H1 (cell line): Measurements from ENCODE around the gene HADHB. TPM values are rescaled to one million over a fixed set of nuclear protein-coding genes. Genes with fewer than 3 reads are reported as not detected.

ENCODE experiments used
- CTCF ChIA-PET: fragments of 300-600 bp; sonication (Branson Sonifier 250); formaldehyde crosslinking; loops from one replicate; lab custom pipeline; 2021; ENCODE audit not compliant: partially characterized antibody; lab: Charles Lee
- POLR2A ChIA-PET: fragments of 300-600 bp; sonication (Branson Sonifier 250); formaldehyde crosslinking; loops from one replicate; lab custom pipeline; 2021; ENCODE audit warnings: inconsistent platforms; ENCODE audit not compliant: partially characterized antibody; lab: Charles Lee
- DNase-seq, 2 experiments: peaks; one replicate each; pipeline versions ENCODE4 v3.0.0 to v3.0.0-alpha.2; 2010 to 2022; ENCODE audit warnings: low spot score in 2 of 2, low read depth in 1 of 2, mixed read lengths in 1 of 2
- FAIRE-seq: peaks from 2 replicates; lab custom pipeline; 2011; peaks lifted over from hg19 to GRCh38; lab: Jason Lieb, UNC
- H2AFZ ChIP-seq: 2 replicates; pipeline ENCODE4 v1.8.1; 2012; ENCODE audit warnings: low read length, inconsistent platforms
- H2AK5ac ChIP-seq: 2 replicates; pipeline ENCODE4 v1.6.1; 2013; ENCODE audit warnings: low read depth, low read length
- H2BK120ac ChIP-seq: replicated peaks from 2 replicates; pipeline ENCODE3; 2013; ENCODE audit warnings: low read depth, low read length, inconsistent platforms
- H2BK12ac ChIP-seq: 2 replicates; pipeline ENCODE4 v1.6.1; 2013; ENCODE audit warnings: low read depth, low read length
- H2BK15ac ChIP-seq: 2 replicates; pipeline ENCODE4 v1.6.1; 2013; ENCODE audit warnings: low read length
- H2BK20ac ChIP-seq: 2 replicates; pipeline ENCODE4 v1.6.1; 2013; ENCODE audit warnings: low read length
- H2BK5ac ChIP-seq: 2 replicates; pipeline ENCODE4 v1.6.1; 2013; ENCODE audit warnings: low read depth, low read length
- H3K14ac ChIP-seq: 2 replicates; pipeline ENCODE4 v1.6.1; 2013; ENCODE audit warnings: inconsistent platforms; ENCODE audit not compliant: insufficient read length
- H3K18ac ChIP-seq: 2 replicates; pipeline ENCODE4 v1.6.1; 2013; ENCODE audit warnings: low read length; ENCODE audit errors: extremely low read depth
- H3K23ac ChIP-seq: 2 replicates; pipeline ENCODE4 v1.6.1; 2013; ENCODE audit warnings: inconsistent platforms; ENCODE audit not compliant: insufficient read length
- H3K23me2 ChIP-seq: 2 replicates; pipeline ENCODE4 v1.6.1; 2013; ENCODE audit warnings: low read depth, low read length
- H3K27ac ChIP-seq: 2 replicates; pipeline ENCODE4 v1.6.1; 2011; ENCODE audit warnings: low read depth, low read length, inconsistent platforms
- H3K27me3 ChIP-seq, 4 experiments: replicated peaks in 1 of 4; 1 replicate in 1 of 4; 2 replicates in 3 of 4; pipeline versions ENCODE4 v1.6.1 to v1.8.1; 2011 to 2013; ENCODE audit warnings: low read length in 3 of 4, mild to moderate bottlenecking in 3 of 4, inconsistent platforms in 2 of 4, mixed read lengths in 2 of 4, moderate library complexity in 1 of 4; ENCODE audit not compliant: control insufficient read depth in 3 of 4, insufficient read depth in 3 of 4; ENCODE audit errors: extremely low read depth in 1 of 4
- H3K36me3 ChIP-seq, 4 experiments: 2 replicates each; pipeline versions ENCODE4 v1.6.1 to v1.8.1; 2011 to 2013; ENCODE audit warnings: mild to moderate bottlenecking in 4 of 4, low read length in 3 of 4, moderate library complexity in 2 of 4, control low read depth in 1 of 4, inconsistent platforms in 1 of 4; ENCODE audit not compliant: insufficient read depth in 4 of 4, control insufficient read depth in 2 of 4
- H3K4ac ChIP-seq: replicated peaks from 2 replicates; pipeline ENCODE3; 2013; ENCODE audit warnings: low read length, low read depth, mixed read lengths, inconsistent platforms; ENCODE audit not compliant: insufficient read length
- H3K4me1 ChIP-seq, 4 experiments: replicated peaks in 1 of 4; 1 replicate in 1 of 4; 2 replicates in 3 of 4; pipeline versions ENCODE4 v1.6.1 to v1.8.1; 2011 to 2013; ENCODE audit warnings: low read length in 3 of 4, inconsistent platforms in 2 of 4, mixed read lengths in 1 of 4; ENCODE audit not compliant: insufficient read depth in 4 of 4, control insufficient read depth in 3 of 4
- H3K4me2 ChIP-seq, 2 experiments: 2 replicates each; pipeline versions ENCODE4 v1.6.1 to v1.8.1; 2011 to 2013; ENCODE audit warnings: low read depth in 2 of 2, low read length in 2 of 2, control low read depth in 1 of 2, inconsistent platforms in 1 of 2, mild to moderate bottlenecking in 1 of 2; ENCODE audit not compliant: insufficient read depth in 1 of 2
- H3K4me3 ChIP-seq, 4 experiments: fragments of 200-600, 300-600 bp in 1 of 4; sonication (generic), shearing (Covaris generic), sonication (Bioruptor Twin) in 1 of 4; 2 replicates each; pipeline versions ENCODE4 v1.5.1 to v1.8.1; 2011 to 2016; ENCODE audit warnings: low read length in 4 of 4, low read depth in 3 of 4, control low read depth in 2 of 4, inconsistent platforms in 2 of 4, mild to moderate bottlenecking in 2 of 4, mixed read lengths in 1 of 4, moderate library complexity in 1 of 4; ENCODE audit not compliant: insufficient read depth in 2 of 4; ENCODE audit errors: extremely low read depth in 1 of 4
- H3K56ac ChIP-seq: replicated peaks from 2 replicates; pipeline ENCODE3; 2013; ENCODE audit warnings: low read depth, mild to moderate bottlenecking, mixed read lengths, low read length, inconsistent platforms; ENCODE audit not compliant: insufficient read length
- H3K79me1 ChIP-seq: 2 replicates; pipeline ENCODE4 v1.6.1; 2013; ENCODE audit warnings: low read depth, low read length, control low read depth
- H3K79me2 ChIP-seq, 2 experiments: 2 replicates each; pipeline versions ENCODE4 v1.6.1 to v1.8.1; 2012 to 2013; ENCODE audit warnings: low read length in 2 of 2, mild to moderate bottlenecking in 2 of 2, inconsistent platforms in 1 of 2; ENCODE audit not compliant: insufficient read depth in 2 of 2, control insufficient read depth in 1 of 2
- H3K9ac ChIP-seq, 4 experiments: replicated peaks in 1 of 4; 1 replicate in 1 of 4; 2 replicates in 3 of 4; pipeline versions ENCODE4 v1.6.1 to v1.8.1; 2011 to 2013; ENCODE audit warnings: low read depth in 3 of 4, low read length in 3 of 4, control low read depth in 2 of 4, mild to moderate bottlenecking in 2 of 4, moderate library complexity in 2 of 4, inconsistent platforms in 1 of 4; ENCODE audit errors: extremely low read depth in 1 of 4
- H3K9me3 ChIP-seq, 2 experiments: 2 replicates each; pipeline versions ENCODE4 v1.6.1 to v1.8.1; 2012 to 2013; ENCODE audit warnings: mild to moderate bottlenecking in 2 of 2, moderate library complexity in 2 of 2, control low read depth in 1 of 2, inconsistent platforms in 1 of 2, low read depth in 1 of 2, low read length in 1 of 2, mixed read lengths in 1 of 2; ENCODE audit not compliant: insufficient read depth in 2 of 2
- H4K20me1 ChIP-seq, 2 experiments: replicated peaks in 1 of 2; 2 replicates each; pipeline versions ENCODE3 to v1.8.1; 2011 to 2013; ENCODE audit warnings: inconsistent platforms in 2 of 2, low read length in 2 of 2, mild to moderate bottlenecking in 1 of 2; ENCODE audit not compliant: insufficient read depth in 2 of 2, control insufficient read depth in 1 of 2
- H4K5ac ChIP-seq: 2 replicates; pipeline ENCODE4 v1.6.1; 2013; ENCODE audit warnings: low read length, low read depth, mixed read lengths, inconsistent platforms; ENCODE audit not compliant: insufficient read length
- H4K8ac ChIP-seq: 2 replicates; pipeline ENCODE4 v1.8.0; 2013; ENCODE audit warnings: mild to moderate bottlenecking, moderate library complexity, low read length, inconsistent platforms; ENCODE audit not compliant: insufficient read depth; ENCODE audit errors: extremely low read depth
- H4K91ac ChIP-seq: replicated peaks from 2 replicates; pipeline ENCODE3; 2013; ENCODE audit warnings: low read length, mixed read lengths, inconsistent platforms; ENCODE audit not compliant: insufficient read length
- ASH2L ChIP-seq: fragments of 200-600, 300-600 bp; sonication (generic); IDR thresholded peaks from one replicate; pipeline ENCODE4 v1.7.1; 2017; ENCODE audit warnings: low read length
- CEBPB ChIP-seq: IDR thresholded peaks from 2 replicates; pipeline ENCODE4 v1.6.1; 2012; ENCODE audit warnings: low read depth, low read length
- CHD1 ChIP-seq: IDR thresholded peaks from 2 replicates; pipeline ENCODE4 v1.6.1; 2012; ENCODE audit warnings: low read depth, low read length, improper control_type of control experiment
- CTBP2 ChIP-seq: IDR thresholded peaks from 2 replicates; pipeline ENCODE4 v1.7.0; 2011; ENCODE audit warnings: borderline replicate concordance, mild to moderate bottlenecking, moderate library complexity, mixed read lengths, low read length; ENCODE audit not compliant: insufficient read depth, insufficient read length
- EGR1 ChIP-seq: IDR thresholded peaks from 2 replicates; pipeline ENCODE4 v1.6.1; 2011; ENCODE audit warnings: low read depth, low read length, borderline replicate concordance
- PHF8 ChIP-seq: fragments of 200-600 bp; sonication (generic); conservative IDR thresholded peaks from 2 replicates; pipeline ENCODE4 v1.7.1; 2012; ENCODE audit warnings: low read depth, mild to moderate bottlenecking, inconsistent platforms, low read length, moderate library complexity
- POLR2AphosphoS5 ChIP-seq: IDR thresholded peaks from 2 replicates; pipeline ENCODE4 v1.6.1; 2011; ENCODE audit warnings: low read depth, low read length
- SP1 ChIP-seq: IDR thresholded peaks from 2 replicates; pipeline ENCODE4 v1.6.1; 2011; ENCODE audit warnings: low read depth, low read length
- TAF7 ChIP-seq: optimal IDR thresholded peaks from 2 replicates; pipeline ENCODE3; 2011; ENCODE audit warnings: low read depth, mild to moderate bottlenecking, inconsistent platforms, low read length, moderate library complexity, borderline replicate concordance
- WGBS, 2 experiments: shearing (Covaris generic) in 1 of 2; methylation state at CpG; one replicate each; pipeline versions ENCODE4 v1.1.6 to v1.1.7; 2013 to 2015; ENCODE audit warnings: low lambda C conversion rate in 2 of 2, mixed read lengths in 2 of 2, inconsistent platforms in 1 of 2, low coverage in 1 of 2, missing lambda C conversion rate in 1 of 2; ENCODE audit not compliant: insufficient replicate concordance in 2 of 2, insufficient coverage in 1 of 2, insufficient read length in 1 of 2; ENCODE audit errors: extremely low coverage in 1 of 2, missing lambda C conversion rate in 1 of 2; 5-methylcytosine and 5-hydroxymethylcytosine counted together
- polyA plus RNA-seq, 7 experiments: library from polyadenylated mRNA; depleted of rRNA in 3 of 7; stranded (reverse) in 5 of 7; unstranded in 2 of 7; fragments of >200 nt in 5 of 7; fragments of 200-250 nt in 2 of 7; gene quantifications; 1 replicate in 5 of 7; 2 replicates in 1 of 7; 4 replicates in 1 of 7; pipeline versions ENCODE4 v1.2.1 to v1.2.3, GENCODE V29; 2011 to 2013; ENCODE audit warnings: missing spikeins in 2 of 7, mixed read lengths in 2 of 7
- total RNA-seq: library from RNA; stranded (reverse); fragmentation: NEBNext Ultra II Directional; extraction: Animal tissue kit (Norgen Biotek cat#: 25700); gene quantifications from 2 replicates; pipeline ENCODE4 v1.2.1, GENCODE V29; 2021
- TF ChIP-seq, protein P1 (sequence below): IDR thresholded peaks from 2 replicates; pipeline ENCODE4 v1.6.1; 2012; ENCODE audit warnings: inconsistent platforms

Gene HADHB
- total and polyA plus RNA-seq, 2 of the 8 experiments (the other 6 are each of a cell fraction or from before 2014, with no cell fraction given): 47.7 to 52.3 TPM

DNA sequence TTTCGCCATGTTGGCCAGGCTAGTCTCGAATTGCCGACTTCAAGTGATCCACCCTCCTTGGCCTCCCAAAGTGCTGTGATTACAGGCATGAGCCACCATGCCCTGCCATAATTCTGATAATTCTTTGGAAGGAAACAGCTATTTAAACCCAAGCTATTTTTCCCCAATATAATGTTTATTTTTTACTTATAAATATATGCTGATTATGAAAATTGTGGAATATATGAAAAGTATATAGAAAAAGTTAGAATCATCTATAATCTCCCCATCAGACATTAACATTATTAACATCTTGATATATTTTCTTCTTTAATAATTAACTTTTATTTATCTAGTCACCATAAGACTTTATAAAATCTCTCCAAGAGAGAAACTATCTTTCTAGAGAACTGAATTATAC lies 41.2 kb downstream of the HADHB start:
- ChIA-PET CTCF (interaction anchor here (0.6 kb wide), 1 partner anchor 336 kb away, joined by 3 read pairs; no protein-coding TSS in a partner anchor), POLR2A (interaction anchor here (1.1 kb wide), 1 partner anchor 14 kb away, joined by 3 read pairs; no protein-coding TSS in a partner anchor)
- Histone ChIP-seq H3K23me2 (no peaks in the 10 kb centered on the region), H3K27me3 (no peaks in the 10 kb centered on the region), H3K79me1 (no peaks in the 10 kb centered on the region; the same call in 1 of the 2 replicates), H2AK5ac (no peak overlapping the region), H3K23ac (no peak overlapping the region), H3K18ac (no peak overlapping the region), H3K4me3 (no peak overlapping the region), H3K14ac (no peak overlapping the region), H2BK15ac (no peak overlapping the region), H2AFZ (no peak overlapping the region), H2BK5ac (no peak overlapping the region), H3K9me3 (no peaks in the 10 kb centered on the region), H3K4me2 (no peak overlapping the region), H2BK12ac (no peak overlapping the region), H3K4ac (no peak overlapping the region), H4K91ac (no peak overlapping the region), H2BK120ac (no peak overlapping the region), H3K4me1 (no peaks in the 10 kb centered on the region), H4K5ac (no peak overlapping the region), H3K27ac (no peak overlapping the region), H3K79me2 (no peaks in the 10 kb centered on the region), H3K9ac (no peak overlapping the region), H3K36me3 (peaks cover 0 to 39% (median 17%) of the 10 kb centered on the region in 4 experiments; a peak in 6 of 8 replicates), H2BK20ac (no peak overlapping the region), H4K8ac (no peak overlapping the region), H4K20me1 (no peaks in the 10 kb centered on the region), H3K56ac (no peak overlapping the region)
- FAIRE-seq (no peak), DNase-seq (no peak)
- TF ChIP-seq PHF8 (no peak), TAF7 (no peak), SP1 (no peak), POLR2AphosphoS5 (no peak), CHD1 (no peak), CTBP2 (no peak), CEBPB (no peak), EGR1 (no peak), ASH2L (no peak)
- TF ChIP-seq, protein P1, sequence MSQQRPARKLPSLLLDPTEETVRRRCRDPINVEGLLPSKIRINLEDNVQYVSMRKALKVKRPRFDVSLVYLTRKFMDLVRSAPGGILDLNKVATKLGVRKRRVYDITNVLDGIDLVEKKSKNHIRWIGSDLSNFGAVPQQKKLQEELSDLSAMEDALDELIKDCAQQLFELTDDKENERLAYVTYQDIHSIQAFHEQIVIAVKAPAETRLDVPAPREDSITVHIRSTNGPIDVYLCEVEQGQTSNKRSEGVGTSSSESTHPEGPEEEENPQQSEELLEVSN: no peak
- WGBS, 2 experiments: 86% methylated on average over 3 of the region's 3 CpGs; no CpG with 5 or more reads in 1 of the 2 experiments
